Mesenchymal stem cell (in vitro differentiated cells and primary cell): Measurements from ENCODE around the gene ABHD11.

Source experiments
- DNase-seq: peaks from one replicate; pipeline ENCODE4 v3.0.0-alpha.2; 2013
- H2AFZ ChIP-seq: one replicate; pipeline ENCODE4 v1.6.1; 2013; ENCODE audit warnings: low read depth, mild to moderate bottlenecking, control low read depth, inconsistent platforms, low read length, moderate library complexity
- H2AK5ac ChIP-seq: 2 replicates; pipeline ENCODE4 v1.6.1; 2013; ENCODE audit warnings: low read length, moderate library complexity, mild to moderate bottlenecking, inconsistent platforms; ENCODE audit not compliant: severe bottlenecking
- H2BK120ac ChIP-seq: one replicate; pipeline ENCODE4 v1.6.1; 2013; ENCODE audit warnings: low read depth, mild to moderate bottlenecking, inconsistent platforms, low read length, moderate library complexity
- H2BK12ac ChIP-seq, 2 experiments: one replicate each; pipeline ENCODE4 v1.6.1; 2013; ENCODE audit warnings: inconsistent platforms in 2 of 2, low read length in 2 of 2, mild to moderate bottlenecking in 2 of 2, moderate library complexity in 2 of 2, control low read depth in 1 of 2
- H2BK15ac ChIP-seq: one replicate; pipeline ENCODE4 v1.6.1; 2013; ENCODE audit warnings: mild to moderate bottlenecking, low read depth, inconsistent platforms; ENCODE audit not compliant: poor library complexity, severe bottlenecking
- H2BK5ac ChIP-seq: 2 replicates; pipeline ENCODE4 v1.6.1; 2013; ENCODE audit warnings: low read depth, mild to moderate bottlenecking, low read length, control low read depth, inconsistent platforms; ENCODE audit not compliant: poor library complexity, severe bottlenecking
- H3K14ac ChIP-seq, 2 experiments: one replicate each; pipeline ENCODE4 v1.6.1; 2013; ENCODE audit warnings: inconsistent platforms in 2 of 2, low read length in 2 of 2, control low read depth in 1 of 2, mild to moderate bottlenecking in 1 of 2, moderate library complexity in 1 of 2
- H3K18ac ChIP-seq, 2 experiments: one replicate each; pipeline ENCODE4 v1.6.1; 2013; ENCODE audit warnings: inconsistent platforms in 2 of 2, low read length in 2 of 2, control low read depth in 1 of 2, low read depth in 1 of 2, mild to moderate bottlenecking in 1 of 2
- H3K23ac ChIP-seq, 2 experiments: one replicate each; pipeline ENCODE4 v1.6.1; 2013; ENCODE audit warnings: inconsistent platforms in 2 of 2, low read length in 2 of 2, mild to moderate bottlenecking in 2 of 2, moderate library complexity in 2 of 2, control low read depth in 1 of 2
- H3K27ac ChIP-seq: 2 replicates; pipeline ENCODE4 v1.5.1; 2013; ENCODE audit warnings: mild to moderate bottlenecking, moderate library complexity, low read length, control low read depth, inconsistent platforms; ENCODE audit not compliant: poor library complexity, severe bottlenecking
- H3K27me3 ChIP-seq, 2 experiments: 2 replicates each; pipeline versions ENCODE4 v1.6.1 to v1.7.0; 2013; ENCODE audit warnings: low read length in 2 of 2, mild to moderate bottlenecking in 2 of 2, moderate library complexity in 2 of 2, control low read depth in 1 of 2, inconsistent platforms in 1 of 2; ENCODE audit not compliant: control insufficient read depth in 1 of 2, insufficient read depth in 1 of 2
- H3K36me3 ChIP-seq, 2 experiments: 2 replicates each; pipeline versions ENCODE4 v1.6.1 to v1.7.0; 2013; ENCODE audit warnings: low read length in 2 of 2, control low read depth in 1 of 2, inconsistent platforms in 1 of 2, low read depth in 1 of 2, mild to moderate bottlenecking in 1 of 2; ENCODE audit not compliant: insufficient read depth in 2 of 2, control insufficient read depth in 1 of 2
- H3K4ac ChIP-seq, 2 experiments: one replicate each; pipeline ENCODE4 v1.6.1; 2013; ENCODE audit warnings: inconsistent platforms in 2 of 2, low read length in 2 of 2, mild to moderate bottlenecking in 2 of 2, moderate library complexity in 2 of 2, control low read depth in 1 of 2, low read depth in 1 of 2
- H3K4me1 ChIP-seq: 2 replicates; pipeline ENCODE4 v1.6.1; 2013; ENCODE audit warnings: low read depth, low read length, control low read depth; ENCODE audit not compliant: control insufficient read depth, insufficient read depth
- H3K4me2 ChIP-seq: 2 replicates; pipeline ENCODE4 v1.6.1; 2013; ENCODE audit warnings: low read length, mild to moderate bottlenecking, inconsistent platforms; ENCODE audit not compliant: poor library complexity, severe bottlenecking
- H3K4me3 ChIP-seq, 2 experiments: 2 replicates each; pipeline versions ENCODE4 v1.5.1 to v1.7.0; 2013; ENCODE audit warnings: low read length in 2 of 2, mild to moderate bottlenecking in 2 of 2, control low read depth in 1 of 2, low read depth in 1 of 2; ENCODE audit not compliant: insufficient read depth in 1 of 2
- H3K79me1 ChIP-seq: replicated peaks from 2 replicates; pipeline ENCODE4 v1.6.1; 2013; ENCODE audit warnings: mild to moderate bottlenecking, control low read depth, low read length, inconsistent platforms; ENCODE audit not compliant: poor library complexity, severe bottlenecking
- H3K9ac ChIP-seq: 2 replicates; pipeline ENCODE4 v1.7.0; 2013; ENCODE audit warnings: mild to moderate bottlenecking, low read length, moderate library complexity
- H3K9me3 ChIP-seq: 2 replicates; pipeline ENCODE4 v1.7.0; 2013; ENCODE audit warnings: mild to moderate bottlenecking, low read length; ENCODE audit not compliant: control insufficient read depth
- H4K8ac ChIP-seq: one replicate; pipeline ENCODE4 v1.6.1; 2013; ENCODE audit warnings: inconsistent platforms, mild to moderate bottlenecking, low read length, moderate library complexity
- H4K91ac ChIP-seq: one replicate; pipeline ENCODE4 v1.6.1; 2013; ENCODE audit warnings: mild to moderate bottlenecking, low read length, inconsistent platforms
- WGBS: methylation state at CpG from one replicate; pipeline ENCODE4 v1.1.7; 2013; ENCODE audit warnings: mixed read lengths; 5-methylcytosine and 5-hydroxymethylcytosine counted together

Gene ABHD11

DNA sequence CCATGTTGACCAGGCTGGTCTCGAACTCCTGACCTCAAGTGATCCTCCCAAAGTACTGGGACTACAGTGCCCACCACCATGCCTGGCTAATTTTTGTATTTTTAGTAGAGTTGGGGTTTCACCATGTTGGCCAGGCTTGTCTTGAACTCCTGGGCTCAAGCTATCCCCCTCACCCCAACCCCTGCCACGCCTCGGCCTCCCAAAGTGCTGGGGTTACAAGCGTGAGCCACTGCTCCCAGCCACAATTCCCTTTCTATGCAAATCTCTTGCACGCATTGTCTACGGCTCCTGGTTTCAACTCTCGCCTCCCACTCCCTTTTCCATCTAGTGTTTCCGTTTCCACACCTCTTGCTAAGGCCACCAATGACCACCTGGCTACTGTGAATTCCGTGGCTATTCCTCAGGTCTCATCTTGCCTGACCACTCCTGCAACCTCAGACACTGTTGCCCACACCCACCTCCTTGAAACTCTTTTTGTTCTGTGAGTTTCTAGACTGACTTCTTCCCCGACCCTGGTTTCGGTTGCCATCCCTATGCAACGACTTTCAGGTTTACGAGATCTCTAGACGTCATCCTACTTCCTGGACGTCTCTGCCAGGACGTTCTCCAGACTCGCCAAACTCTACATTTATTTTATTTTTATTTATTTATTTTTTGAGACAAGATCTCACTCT lies 28.1 kb upstream of the ABHD11 start:
- 87% methylated on average over 13 of the region's 17 CpGs for WGBS
- no peak overlapping the region for H3K18ac ChIP-seq

GRCh38 chr7:73762659-73762999 lies 24.0 kb upstream of the ABHD11 start:
- Histone ChIP-seq H2BK12ac (no peak overlapping the region), H3K18ac (no peak overlapping the region), H2AK5ac (no peak overlapping the region), H2BK15ac (no peak overlapping the region), H3K9me3 (no peaks in the 10 kb centered on the region), H3K9ac (no peak overlapping the region), H3K23ac (no peak overlapping the region), H2BK5ac (no peak overlapping the region), H2BK120ac (no peak overlapping the region), H3K79me1 (peaks cover 2% of the 10 kb centered on the region), H2AFZ (no peak overlapping the region), H3K36me3 (no peaks in the 10 kb centered on the region), H3K27me3 (peaks cover under 1 to 4% of the 10 kb centered on the region in 2 experiments), H4K91ac (no peak overlapping the region), H3K4me2 (no peak overlapping the region), H3K14ac (no peak overlapping the region), H4K8ac (no peak overlapping the region), H3K4ac (no peak overlapping the region), H3K4me3 (no peak overlapping the region), H3K27ac (no peak overlapping the region), H3K4me1 (peaks cover 11% of the 10 kb centered on the region)
- no peak for DNase-seq
- WGBS, result 71% methylated on average over 1 of the region's 1 CpG

More for the DNA sequence above, 28.1 kb upstream of the ABHD11 start:
- Histone ChIP-seq H4K91ac (no peak overlapping the region), H2AFZ (no peak overlapping the region), H2AK5ac (no peak overlapping the region), H3K23ac (no peak overlapping the region), H3K79me1 (no peaks in the 10 kb centered on the region), H3K4me3 (no peak overlapping the region), H4K8ac (no peak overlapping the region), H3K4me2 (no peak overlapping the region), H3K36me3 (peaks cover 0 to 16% of the 10 kb centered on the region in 2 experiments), H3K4me1 (peaks cover 21% of the 10 kb centered on the region), H3K27ac (no peak overlapping the region), H3K9me3 (no peaks in the 10 kb centered on the region), H3K27me3 (peaks cover 32 to 34% of the 10 kb centered on the region in 2 experiments), H2BK5ac (no peak overlapping the region), H3K9ac (no peak overlapping the region), H3K4ac (no peak overlapping the region), H2BK12ac (no peak overlapping the region), H3K14ac (no peak overlapping the region), H2BK120ac (no peak overlapping the region), H2BK15ac (no peak overlapping the region)
- DNase-seq, result no peak

- no peaks in the 10 kb centered on the region for H3K9me3 ChIP-seq
- no peak overlapping the region for H2BK5ac ChIP-seq
- no peak overlapping the region for H3K9ac ChIP-seq
- H4K8ac ChIP-seq, result no peak overlapping the region
- no peak overlapping the region for H3K4me3 ChIP-seq
- DNase-seq, result no peak
- no peak overlapping the region for H2BK120ac ChIP-seq
- H3K23ac ChIP-seq, result no peak overlapping the region
- H3K27ac ChIP-seq, result no peak overlapping the region
- peaks cover 4% of the 10 kb centered on the region for H3K79me1 ChIP-seq
- no peak overlapping the region for H2BK12ac ChIP-seq
- H2BK15ac ChIP-seq, result no peak overlapping the region
- H3K4ac ChIP-seq, result no peak overlapping the region
- peaks cover 0 to 4% of the 10 kb centered on the region in 2 experiments for H3K27me3 ChIP-seq
- no peak overlapping the region for H3K14ac ChIP-seq
- peaks cover 11% of the 10 kb centered on the region for H3K4me1 ChIP-seq
- H3K36me3 ChIP-seq, result no peaks in the 10 kb centered on the region
- no peak overlapping the region for H4K91ac ChIP-seq
- H2AK5ac ChIP-seq, result no peak overlapping the region
- H3K18ac ChIP-seq, result no peak overlapping the region
- WGBS, result 70% methylated on average over 6 of the region's 8 CpGs
- H3K4me2 ChIP-seq, result no peak overlapping the region
- H2AFZ ChIP-seq, result no peak overlapping the region
Measured at GRCh38 chr7:73761854-73762658, 23.5 kb upstream of the ABHD11 start.

DNA sequence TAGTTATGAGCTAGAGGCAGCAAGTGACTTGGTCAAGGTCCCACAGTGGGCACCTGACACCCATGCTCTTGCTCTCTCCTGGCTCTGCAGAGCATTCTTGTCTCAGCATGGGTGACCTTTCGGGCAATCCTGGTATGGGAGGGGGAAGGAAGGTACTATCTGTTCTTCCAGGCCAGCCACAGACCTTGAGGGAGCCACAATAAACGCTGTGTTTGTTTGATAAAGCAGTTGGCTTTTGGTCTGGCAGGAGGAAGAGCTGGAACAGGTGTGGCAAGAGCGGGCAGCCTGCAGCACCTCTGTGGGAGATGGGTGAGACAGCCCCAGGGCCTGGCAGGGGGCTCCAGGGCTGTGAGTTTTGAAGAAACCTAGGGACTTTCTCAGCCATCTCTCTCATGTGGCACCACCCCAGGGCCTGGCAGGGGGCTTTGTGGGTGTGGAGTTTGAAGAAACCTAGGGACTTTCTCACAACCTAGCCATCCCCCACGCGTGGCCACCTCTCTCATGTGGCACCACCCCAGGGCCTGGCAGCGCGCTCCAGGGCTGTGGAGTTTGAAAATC lies 20.1 kb upstream of the ABHD11 start:
- Histone ChIP-seq H2AFZ (no peak overlapping the region), H2BK15ac (no peak overlapping the region), H3K23ac (no peak overlapping the region), H3K27ac (no peak overlapping the region), H2AK5ac (no peak overlapping the region), H2BK120ac (no peak overlapping the region), H3K18ac (no peak overlapping the region), H2BK12ac (no peak overlapping the region), H3K4me3 (no peak overlapping the region), H3K79me1 (peaks cover 4% of the 10 kb centered on the region), H3K9ac (no peak overlapping the region), H4K8ac (no peak overlapping the region), H2BK5ac (no peak overlapping the region), H3K4me2 (no peak overlapping the region), H3K27me3 (no peaks in the 10 kb centered on the region), H3K4ac (no peak overlapping the region), H3K9me3 (no peaks in the 10 kb centered on the region), H3K14ac (no peak overlapping the region), H3K36me3 (no peaks in the 10 kb centered on the region), H4K91ac (no peak overlapping the region), H3K4me1 (peaks cover 11% of the 10 kb centered on the region)
- WGBS, result 89% methylated on average over 7 of the region's 7 CpGs
- no peak for DNase-seq
